COR-L47 (cell line): ENCODE results near the gene RWDD4.

Source experiments
- DNase-seq: peaks from one replicate; lab custom pipeline; 2025; lab: John Stamatoyannopoulos, UW

The RWDD4 gene

GRCh38 chr4:183600189-183600685, 58.7 kb downstream of the RWDD4 start:
- DNase-seq, result no peak

- DNase-seq, result no peak
Measured at GRCh38 chr4:183599690-183600089, 59.3 kb downstream of the RWDD4 start.

GRCh38 chr4:183599284-183599683, 59.7 kb downstream of the RWDD4 start:
- no peak for DNase-seq

GRCh38 chr4:183596067-183596757, 62.8 kb downstream of the RWDD4 start:
- DNase-seq, result no peak

- no peak for DNase-seq
Measured at GRCh38 chr4:183594823-183595222, 64.2 kb downstream of the RWDD4 start.

GRCh38 chr4:183591301-183591700, 67.7 kb downstream of the RWDD4 start:
- DNase-seq, result no peak
